Fibroblast of lung (primary cell): Measurements from ENCODE around the gene GGCT. TPM values are rescaled to one million over a fixed set of nuclear protein-coding genes. Genes with fewer than 3 reads are reported as not detected.

Experiments
- DNase-seq, 2 donors: peaks; one replicate each; pipeline versions ENCODE4 v3.0.0 to v3.0.0-alpha.2; 2010; ENCODE audit warnings: low read depth in 2 of 2
- H2AFZ ChIP-seq: 2 replicates; pipeline ENCODE4 v1.5.1; 2012; ENCODE audit warnings: low read length, control low read depth, inconsistent platforms
- H3K27ac ChIP-seq: 2 replicates; pipeline ENCODE4 v1.5.1; 2011; ENCODE audit warnings: low read length, control low read depth; ENCODE audit not compliant: insufficient read depth
- H3K27me3 ChIP-seq: 2 replicates; pipeline ENCODE4 v1.5.1; 2011; ENCODE audit warnings: mild to moderate bottlenecking, low read length; ENCODE audit not compliant: control insufficient read depth, insufficient read depth
- H3K36me3 ChIP-seq: 2 replicates; pipeline ENCODE4 v1.5.1; 2011; ENCODE audit warnings: low read length; ENCODE audit not compliant: control insufficient read depth, insufficient read depth
- H3K4me1 ChIP-seq: 2 replicates; pipeline ENCODE4 v1.5.1; 2011; ENCODE audit warnings: low read length; ENCODE audit not compliant: control insufficient read depth, insufficient read depth; ENCODE audit errors: extremely low read depth
- H3K4me2 ChIP-seq: 2 replicates; pipeline ENCODE4 v1.5.1; 2011; ENCODE audit warnings: low read length, control low read depth; ENCODE audit not compliant: insufficient read depth; ENCODE audit errors: extremely low read depth
- H3K4me3 ChIP-seq, 4 experiments: fragments of 200-600 bp in 1 of 4; sonication (generic) in 1 of 4; replicated peaks in 1 of 4; 2 replicates each; pipeline ENCODE4 v1.5.1; 2011 to 2016; ENCODE audit warnings: low read length in 4 of 4, low read depth in 3 of 4, mild to moderate bottlenecking in 3 of 4, control low read depth in 2 of 4, inconsistent platforms in 1 of 4, mixed read lengths in 1 of 4; ENCODE audit not compliant: insufficient read depth in 1 of 4; ENCODE audit errors: control extremely low read depth in 1 of 4
- H3K79me2 ChIP-seq: 2 replicates; pipeline ENCODE4 v1.5.1; 2012; ENCODE audit warnings: mild to moderate bottlenecking, low read length, inconsistent platforms; ENCODE audit not compliant: control insufficient read depth, insufficient read depth
- H3K9ac ChIP-seq: 2 replicates; pipeline ENCODE4 v1.5.1; 2011; ENCODE audit warnings: mild to moderate bottlenecking, low read length, control low read depth; ENCODE audit not compliant: insufficient read depth
- H3K9me3 ChIP-seq: 2 replicates; pipeline ENCODE4 v1.5.1; 2012; ENCODE audit warnings: low read depth, low read length; ENCODE audit not compliant: control insufficient read depth, insufficient read depth
- H4K20me1 ChIP-seq: 2 replicates; pipeline ENCODE4 v1.5.1; 2011; ENCODE audit warnings: low read length; ENCODE audit not compliant: control insufficient read depth, insufficient read depth; ENCODE audit errors: extremely low read depth
- EZH2 ChIP-seq: IDR thresholded peaks from 2 replicates; pipeline ENCODE4 v1.5.1; 2012; ENCODE audit warnings: low read length, control low read depth, mild to moderate bottlenecking; ENCODE audit errors: missing control alignments
- polyA plus RNA-seq, 2 donors: library from polyadenylated mRNA; depleted of rRNA in 1 of 2; stranded (reverse) in 1 of 2; unstranded in 1 of 2; fragments of >200 nt; gene quantifications; 2 replicates each; pipeline ENCODE4 v1.2.1, GENCODE V29; 2011 to 2012; ENCODE audit warnings: missing spikeins in 1 of 2
- total RNA-seq: library from RNA; depleted of rRNA; stranded (reverse); fragments of >200 nt; gene quantifications from 2 replicates; pipeline ENCODE4 v1.2.1, GENCODE V29; 2014
- TF ChIP-seq, protein P1 (sequence below), 2 donors: IDR thresholded peaks in 1 of 2; conservative IDR thresholded peaks in 1 of 2; 1 replicate in 1 of 2; 2 replicates in 1 of 2; pipeline ENCODE4 v1.5.1; 2011 to 2012; ENCODE audit warnings: low read length in 2 of 2, control low read depth in 1 of 2, inconsistent platforms in 1 of 2, low read depth in 1 of 2, mild to moderate bottlenecking in 1 of 2

GGCT gene
- total and polyA plus RNA-seq, 2 donors (not counting 1 experiment from before 2014, with no cell fraction given): 21.6 to 24.6 TPM

DNA sequence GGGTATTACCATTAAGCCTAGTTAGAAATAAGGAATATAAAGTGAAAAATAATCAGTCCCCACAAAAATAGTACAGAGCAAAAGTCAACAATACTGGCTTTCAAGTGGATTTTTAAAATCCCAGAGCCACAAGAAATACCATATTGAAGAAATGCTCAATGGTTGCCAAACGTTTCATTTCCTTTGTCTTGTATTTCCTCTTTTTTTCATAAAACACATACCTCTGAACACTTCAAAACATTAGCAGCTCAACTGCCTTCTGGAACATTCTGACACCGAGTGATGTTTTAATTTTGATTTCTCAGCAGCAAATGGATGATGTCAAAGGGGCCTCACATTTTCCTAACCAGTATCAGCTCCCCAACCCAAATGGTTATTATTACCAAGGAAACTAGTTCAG, 36.6 kb downstream of the GGCT start:
- DNase-seq: no peak
- Histone ChIP-seq H3K4me1 (peaks cover 48% of the 10 kb centered on the region), H3K79me2 (peaks cover 2% of the 10 kb centered on the region), H3K9me3 (no peaks in the 10 kb centered on the region), H3K27ac (no peak overlapping the region), H3K27me3 (no peaks in the 10 kb centered on the region), H3K4me3 (no peak overlapping the region), H3K4me2 (no peak overlapping the region), H3K36me3 (no peaks in the 10 kb centered on the region), H2AFZ (no peak overlapping the region), H4K20me1 (no peaks in the 10 kb centered on the region), H3K9ac (no peak overlapping the region)
- TF ChIP-seq, protein P1, sequence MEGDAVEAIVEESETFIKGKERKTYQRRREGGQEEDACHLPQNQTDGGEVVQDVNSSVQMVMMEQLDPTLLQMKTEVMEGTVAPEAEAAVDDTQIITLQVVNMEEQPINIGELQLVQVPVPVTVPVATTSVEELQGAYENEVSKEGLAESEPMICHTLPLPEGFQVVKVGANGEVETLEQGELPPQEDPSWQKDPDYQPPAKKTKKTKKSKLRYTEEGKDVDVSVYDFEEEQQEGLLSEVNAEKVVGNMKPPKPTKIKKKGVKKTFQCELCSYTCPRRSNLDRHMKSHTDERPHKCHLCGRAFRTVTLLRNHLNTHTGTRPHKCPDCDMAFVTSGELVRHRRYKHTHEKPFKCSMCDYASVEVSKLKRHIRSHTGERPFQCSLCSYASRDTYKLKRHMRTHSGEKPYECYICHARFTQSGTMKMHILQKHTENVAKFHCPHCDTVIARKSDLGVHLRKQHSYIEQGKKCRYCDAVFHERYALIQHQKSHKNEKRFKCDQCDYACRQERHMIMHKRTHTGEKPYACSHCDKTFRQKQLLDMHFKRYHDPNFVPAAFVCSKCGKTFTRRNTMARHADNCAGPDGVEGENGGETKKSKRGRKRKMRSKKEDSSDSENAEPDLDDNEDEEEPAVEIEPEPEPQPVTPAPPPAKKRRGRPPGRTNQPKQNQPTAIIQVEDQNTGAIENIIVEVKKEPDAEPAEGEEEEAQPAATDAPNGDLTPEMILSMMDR (conservative IDR thresholded peaks at IDR 0.05 in 1 of 2, IDR thresholded peaks at IDR 0.05 in 1 of 2; ENCODE audit: low read depth in 1 of 2, low read length in 2 of 2): no peak
- no peak for TF ChIP-seq EZH2

GRCh38 chr7:30467271-30467670, 37.4 kb downstream of the GGCT start:
- TF ChIP-seq EZH2: no peak
- TF ChIP-seq, protein P1 (conservative IDR thresholded peaks at IDR 0.05 in 1 of 2, IDR thresholded peaks at IDR 0.05 in 1 of 2; ENCODE audit: low read depth in 1 of 2, low read length in 2 of 2): no peak
- H3K9ac ChIP-seq: no peak overlapping the region
- no peak for DNase-seq
- no peaks in the 10 kb centered on the region for H3K27me3 ChIP-seq
- no peaks in the 10 kb centered on the region for H3K9me3 ChIP-seq
- H3K27ac ChIP-seq: no peak overlapping the region
- no peaks in the 10 kb centered on the region for H4K20me1 ChIP-seq
- no peak overlapping the region for H2AFZ ChIP-seq
- no peak overlapping the region for H3K4me2 ChIP-seq
- H3K4me3 ChIP-seq: no peak overlapping the region
- no peaks in the 10 kb centered on the region for H3K36me3 ChIP-seq
- peaks cover 42% of the 10 kb centered on the region for H3K4me1 ChIP-seq
- peaks cover 2% of the 10 kb centered on the region for H3K79me2 ChIP-seq

DNA sequence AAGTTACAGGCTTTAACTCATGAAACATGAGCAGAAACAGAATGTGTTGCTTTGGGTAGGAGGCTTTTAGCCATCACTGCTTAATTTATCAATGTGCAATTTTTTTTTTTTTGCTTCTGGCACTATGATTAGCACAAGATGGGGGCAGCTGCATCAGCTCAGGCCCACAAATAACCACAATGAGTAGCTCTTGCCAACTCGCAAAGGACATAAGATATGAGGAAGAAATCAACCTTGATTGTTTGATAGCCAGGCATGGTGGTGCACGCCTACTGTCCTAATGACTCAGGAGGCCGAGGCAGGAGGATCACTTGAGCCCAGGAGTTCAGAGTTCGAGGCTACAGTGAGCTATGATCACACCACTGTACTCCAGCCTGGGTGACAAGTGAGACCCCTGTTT, 38.4 kb downstream of the GGCT start:
- Histone ChIP-seq H4K20me1 (no peaks in the 10 kb centered on the region), H3K27ac (no peak overlapping the region), H3K4me1 (peaks cover 32% of the 10 kb centered on the region), H3K4me3 (no peak overlapping the region), H3K36me3 (no peaks in the 10 kb centered on the region), H3K9ac (no peak overlapping the region), H3K9me3 (no peaks in the 10 kb centered on the region), H3K4me2 (no peak overlapping the region), H3K27me3 (no peaks in the 10 kb centered on the region), H2AFZ (no peak overlapping the region), H3K79me2 (peaks cover 2% of the 10 kb centered on the region)
- DNase-seq: peak; percentile 35 to 74
- TF ChIP-seq, protein P1 (conservative IDR thresholded peaks at IDR 0.05 in 1 of 2, IDR thresholded peaks at IDR 0.05 in 1 of 2; ENCODE audit: low read depth in 1 of 2, low read length in 2 of 2): no peak
- TF ChIP-seq EZH2: no peak
